ENCODE results near the gene CASS4.

DNA sequence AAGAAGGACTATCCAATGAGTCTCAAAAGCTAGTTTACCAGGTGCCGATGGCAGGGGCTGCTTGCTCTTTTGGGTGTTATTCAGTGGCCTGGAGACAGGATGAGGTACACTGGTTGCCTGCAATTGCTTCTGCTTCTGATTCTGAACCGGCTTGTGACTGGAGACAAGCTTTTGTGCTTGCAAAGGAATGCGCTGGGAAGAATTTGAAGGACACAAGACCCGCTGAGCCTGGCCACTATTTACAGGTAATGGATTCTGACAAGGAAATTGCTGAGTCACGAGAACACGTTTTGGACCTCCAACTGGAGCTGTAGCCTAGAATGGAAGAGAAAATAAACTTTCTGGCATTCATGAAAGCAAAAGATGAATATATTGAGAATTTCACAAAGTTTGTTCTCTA, 25.8 kb upstream of the CASS4 start:
- TF ChIP-seq, protein P1, sequence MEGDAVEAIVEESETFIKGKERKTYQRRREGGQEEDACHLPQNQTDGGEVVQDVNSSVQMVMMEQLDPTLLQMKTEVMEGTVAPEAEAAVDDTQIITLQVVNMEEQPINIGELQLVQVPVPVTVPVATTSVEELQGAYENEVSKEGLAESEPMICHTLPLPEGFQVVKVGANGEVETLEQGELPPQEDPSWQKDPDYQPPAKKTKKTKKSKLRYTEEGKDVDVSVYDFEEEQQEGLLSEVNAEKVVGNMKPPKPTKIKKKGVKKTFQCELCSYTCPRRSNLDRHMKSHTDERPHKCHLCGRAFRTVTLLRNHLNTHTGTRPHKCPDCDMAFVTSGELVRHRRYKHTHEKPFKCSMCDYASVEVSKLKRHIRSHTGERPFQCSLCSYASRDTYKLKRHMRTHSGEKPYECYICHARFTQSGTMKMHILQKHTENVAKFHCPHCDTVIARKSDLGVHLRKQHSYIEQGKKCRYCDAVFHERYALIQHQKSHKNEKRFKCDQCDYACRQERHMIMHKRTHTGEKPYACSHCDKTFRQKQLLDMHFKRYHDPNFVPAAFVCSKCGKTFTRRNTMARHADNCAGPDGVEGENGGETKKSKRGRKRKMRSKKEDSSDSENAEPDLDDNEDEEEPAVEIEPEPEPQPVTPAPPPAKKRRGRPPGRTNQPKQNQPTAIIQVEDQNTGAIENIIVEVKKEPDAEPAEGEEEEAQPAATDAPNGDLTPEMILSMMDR (IDR thresholded peaks at IDR 0.05), result no peak
- TF ChIP-seq POLR2A (IDR thresholded peaks at IDR 0.05), result no peak
